GM19324 (cell line): ENCODE data around the gene AP1S2.

Experiments used
- ATAC-seq: cut with Tn5 transposase; IDR thresholded peaks from one replicate; pipeline ENCODE4 v1.9.1; 2021; ENCODE audit warnings: mild to moderate bottlenecking, moderate library complexity; ENCODE audit not compliant: unreplicated experiment, low FRiP score

AP1S2 gene

DNA sequence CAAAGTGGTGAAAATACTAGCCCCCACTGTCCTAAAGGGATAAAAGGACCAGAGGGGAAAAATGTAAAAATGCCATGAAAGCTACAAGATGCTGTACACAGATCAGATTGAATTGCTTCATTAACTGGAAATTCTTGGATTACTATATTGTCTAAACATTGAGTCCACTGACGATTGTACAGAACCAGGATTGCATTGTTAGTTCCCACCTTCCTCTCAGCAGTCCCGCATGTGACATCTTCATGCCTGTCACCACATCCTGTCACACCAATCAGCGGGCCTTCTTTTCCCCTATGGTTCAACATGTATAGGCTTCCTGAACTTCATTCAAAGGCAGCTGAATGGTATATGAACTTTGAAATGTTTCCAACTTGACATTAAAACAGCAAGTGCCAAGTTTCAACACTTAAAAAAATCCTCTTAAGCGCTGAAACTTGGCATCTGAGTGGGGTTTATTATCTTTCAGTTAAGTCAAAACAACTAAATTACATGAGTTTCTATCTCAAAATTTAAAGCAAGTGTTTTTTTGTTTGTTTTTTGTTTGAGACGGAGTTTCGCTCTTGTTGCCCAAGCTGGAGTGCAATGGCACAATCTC lies 39.7 kb downstream of the AP1S2 start:
- ATAC-seq: no peak

DNA sequence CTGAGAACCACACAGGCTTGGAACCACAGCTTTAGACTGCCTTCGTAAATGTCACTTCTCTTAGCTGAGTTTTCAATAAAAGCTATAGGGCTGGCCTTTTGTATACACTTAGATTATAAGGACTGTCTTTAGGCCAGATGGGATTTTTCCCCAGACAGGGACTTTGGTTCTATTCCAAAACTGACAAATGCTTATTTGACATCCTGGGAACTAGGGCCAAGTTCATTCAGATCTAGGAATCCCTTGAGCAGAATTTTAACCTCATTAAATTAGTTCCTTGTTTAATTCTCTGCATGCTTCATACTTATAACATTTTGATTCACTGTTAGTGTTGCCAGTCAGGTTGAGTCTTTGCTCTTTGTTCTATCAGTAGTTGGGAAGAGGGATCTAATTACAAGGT lies 41.2 kb downstream of the AP1S2 start:
- no peak for ATAC-seq

DNA sequence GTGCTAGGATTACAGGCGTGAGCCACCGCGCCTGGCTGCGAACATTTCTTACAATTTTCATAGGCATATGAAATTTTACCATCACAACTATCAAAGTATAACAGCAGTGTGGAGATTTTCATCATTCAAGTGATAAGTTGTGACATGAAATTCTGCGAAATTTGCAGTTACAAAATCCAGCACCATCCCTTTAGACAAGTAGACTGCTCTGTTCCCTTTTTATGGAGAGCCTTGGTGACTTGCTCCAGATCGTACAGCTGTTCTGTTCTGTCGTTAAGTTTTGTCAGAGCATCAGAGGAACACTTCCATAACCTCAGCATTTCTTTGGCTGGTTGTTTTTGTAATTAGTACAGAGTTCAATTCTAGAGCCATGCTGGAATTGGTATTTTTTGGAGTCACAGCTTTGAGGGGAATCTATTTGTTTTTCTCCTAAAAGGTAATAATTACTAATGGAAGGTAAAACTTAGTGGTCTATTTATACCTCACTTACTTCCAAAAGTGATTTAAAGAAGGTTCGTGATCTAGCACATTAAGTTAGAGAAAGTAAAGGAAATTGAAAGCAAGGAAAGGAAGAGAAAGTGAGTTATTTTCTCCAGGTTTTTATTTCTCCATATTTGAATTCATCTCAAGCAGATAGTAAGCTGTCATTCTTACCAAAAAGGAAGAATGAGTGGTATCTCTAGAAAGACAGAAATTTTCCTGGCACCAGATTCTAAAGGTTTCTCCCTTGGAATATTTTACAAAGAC lies 42.2 kb downstream of the AP1S2 start:
- no peak for ATAC-seq

DNA sequence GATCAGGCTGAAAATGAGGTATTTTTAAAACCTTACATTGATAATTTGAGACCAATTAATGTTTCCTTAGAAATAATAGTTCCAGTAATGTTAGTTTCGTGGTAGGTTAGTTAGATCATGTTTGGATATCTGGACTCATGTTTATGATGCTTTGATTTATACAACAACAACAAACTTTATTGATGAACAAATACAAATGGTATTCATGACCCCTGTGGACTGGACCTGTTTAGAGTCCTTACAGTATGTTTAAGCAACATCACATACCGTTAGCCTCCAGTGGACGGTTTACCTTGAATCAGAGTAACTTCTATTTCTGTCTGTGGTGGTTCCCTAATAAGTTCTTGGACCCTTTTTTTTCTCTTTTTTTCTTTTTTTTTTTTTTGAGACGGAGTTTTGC lies 46.4 kb downstream of the AP1S2 start:
- ATAC-seq: no peak

DNA sequence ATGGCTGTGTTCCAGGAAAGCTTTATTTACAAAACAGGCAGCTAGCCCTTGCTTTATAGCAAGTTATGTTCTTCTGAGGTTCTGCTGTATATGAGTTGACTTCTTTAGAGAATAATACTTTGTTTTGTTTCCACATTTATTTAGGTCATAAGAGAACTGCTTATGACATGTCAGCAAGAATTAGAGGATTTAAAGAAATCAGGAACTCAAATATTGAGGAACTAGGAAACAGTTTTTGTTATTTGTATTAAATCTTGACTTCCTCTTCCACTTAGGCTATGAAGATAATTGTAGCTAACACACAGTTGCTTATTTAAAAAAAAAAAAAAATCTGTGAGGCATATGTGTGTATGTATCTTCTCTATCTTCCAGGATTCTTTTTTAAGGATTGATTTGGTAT lies 50.0 kb downstream of the AP1S2 start:
- ATAC-seq: no peak

DNA sequence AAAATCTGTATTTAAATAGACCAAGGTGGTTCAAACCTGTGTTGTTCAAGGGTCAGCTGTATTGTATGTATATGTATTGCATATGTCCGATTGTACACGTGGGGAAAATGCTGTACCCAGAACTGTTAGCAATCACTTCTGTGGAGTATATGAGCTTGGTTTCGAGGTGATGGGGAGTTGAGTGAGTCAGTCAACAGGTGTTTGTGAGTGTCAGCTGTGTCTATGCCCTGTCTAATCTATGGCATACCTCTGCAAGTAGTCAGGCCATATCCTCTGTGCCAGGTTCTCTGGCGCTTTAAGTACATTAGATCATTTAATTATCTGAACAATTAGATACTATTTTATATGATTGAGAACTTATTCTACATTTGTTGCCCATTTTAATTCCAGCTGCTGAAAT lies 56.9 kb downstream of the AP1S2 start:
- ATAC-seq: no peak

GRCh38 chrX:15790769-15791290 lies 63.8 kb downstream of the AP1S2 start:
- peak; percentile 32 for ATAC-seq

DNA sequence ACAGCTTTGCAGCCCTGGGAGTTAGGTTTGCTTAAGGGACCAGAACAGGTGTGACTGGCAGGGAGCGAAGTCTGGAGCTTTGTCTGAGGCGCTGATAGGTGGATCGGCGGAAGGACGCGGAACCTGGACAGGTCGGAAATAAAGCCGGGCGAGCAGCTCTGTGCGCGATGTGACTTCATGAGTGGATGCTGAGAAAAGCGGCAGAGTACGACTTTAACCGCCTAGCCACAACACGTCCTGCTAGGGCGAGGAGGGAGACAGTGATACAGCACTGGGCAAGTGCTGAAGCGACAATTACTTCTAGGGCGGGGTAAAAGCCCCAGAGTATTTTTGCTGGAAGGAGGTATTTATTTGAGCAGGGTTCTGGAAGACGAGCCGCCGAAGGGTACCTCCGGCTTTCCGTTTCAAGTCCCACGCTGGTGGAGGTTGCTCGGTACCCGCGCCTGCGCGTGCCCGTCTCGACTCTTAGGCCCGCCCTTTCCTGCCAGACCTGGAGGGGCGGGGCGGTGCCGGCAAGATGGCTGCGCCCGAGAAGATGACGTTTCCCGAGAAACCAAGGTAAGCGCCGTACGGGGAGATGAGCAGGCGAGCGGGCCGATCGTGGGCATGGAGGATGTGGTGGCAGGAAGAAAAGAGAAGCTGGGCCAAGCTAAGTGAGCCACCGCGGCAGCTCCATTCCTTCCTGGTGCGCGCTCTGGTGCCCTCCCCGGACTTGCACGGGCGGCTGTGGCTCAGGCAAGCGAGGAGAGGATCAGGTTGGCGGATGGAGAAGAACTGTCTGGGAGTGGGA lies 64.4 kb downstream of the AP1S2 start, which contains the start of gene ZRSR2:
ZRSR2 (plus strand) TSS at position 506 of the 790 bp plus-strand sequence; CDS start at position 518, 12 bp downstream.
- peak; percentile 96 for ATAC-seq

DNA sequence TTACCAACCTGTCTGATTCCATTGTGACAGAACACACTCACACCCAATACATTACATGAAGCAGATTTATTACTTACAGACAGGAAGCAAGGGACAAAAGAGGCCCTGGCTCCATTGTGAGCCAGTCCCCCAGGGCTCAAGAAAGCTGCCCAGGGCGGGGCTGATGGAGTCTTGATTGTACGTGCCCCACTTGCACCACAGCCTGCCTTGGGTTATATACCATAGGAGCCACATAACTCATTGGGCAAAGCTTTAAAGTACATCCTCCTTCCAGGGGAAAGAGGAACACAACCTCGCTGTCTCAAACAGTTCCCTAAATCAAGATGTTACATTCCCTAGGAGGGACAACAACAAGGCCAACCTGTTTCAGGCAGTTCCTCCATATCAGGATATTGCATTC lies 67.7 kb downstream of the AP1S2 start:
- no peak for ATAC-seq

- ATAC-seq: no peak
These were observed 69.3 kb downstream of the AP1S2 start for GRCh38 chrX:15785176-15785750.

- peak; percentile 90 for ATAC-seq
These were observed 72.5 kb downstream of the AP1S2 start for GRCh38 chrX:15781961-15782699.
